Loucy (cell line): Measurements from ENCODE around the gene WASF3.

Experiments
- H2AFZ ChIP-seq: fragments of 200-600 bp; sonication (generic); 2 replicates; pipeline ENCODE4 v1.6.0; 2016; ENCODE audit warnings: antibody characterized with exemption, mild to moderate bottlenecking, low read length, moderate library complexity
- H3F3A ChIP-seq: fragments of 200-600 bp; 2 replicates; pipeline ENCODE4 v1.6.0; 2016; ENCODE audit warnings: antibody characterized with exemption, low read depth, mild to moderate bottlenecking
- H3K27me3 ChIP-seq: fragments of 200-600 bp; sonication (generic); 2 replicates; pipeline ENCODE4 v1.6.1; 2014; ENCODE audit warnings: low read length, mild to moderate bottlenecking; ENCODE audit not compliant: insufficient read depth, poor library complexity, severe bottlenecking
- H3K36me3 ChIP-seq: fragments of 200-600 bp; sonication (generic); 2 replicates; pipeline ENCODE4 v1.6.1; 2016; ENCODE audit warnings: low read length; ENCODE audit not compliant: insufficient read depth
- H3K4me1 ChIP-seq: fragments of 200-600 bp; sonication (generic); 2 replicates; pipeline ENCODE4 v1.5.1; 2014; ENCODE audit warnings: low read length, mild to moderate bottlenecking; ENCODE audit not compliant: insufficient read depth, poor library complexity, severe bottlenecking
- H3K4me2 ChIP-seq: fragments of 200-600 bp; sonication (generic); 2 replicates; pipeline ENCODE4 v1.6.0; 2014; ENCODE audit warnings: antibody characterized with exemption, low read length, low read depth, mild to moderate bottlenecking; ENCODE audit not compliant: poor library complexity, severe bottlenecking
- H3K4me3 ChIP-seq: fragments of 200-600 bp; sonication (generic); 2 replicates; pipeline ENCODE4 v1.5.1; 2014; ENCODE audit warnings: low read length, mild to moderate bottlenecking, mixed read lengths; ENCODE audit not compliant: poor library complexity, severe bottlenecking
- H3K79me2 ChIP-seq: fragments of 200-600 bp; sonication (generic); 2 replicates; pipeline ENCODE4 v1.6.1; 2014; ENCODE audit warnings: low read length; ENCODE audit not compliant: insufficient read depth
- H3K9ac ChIP-seq: fragments of 200-600 bp; sonication (generic); 2 replicates; pipeline ENCODE4 v1.6.0; 2014; ENCODE audit warnings: mild to moderate bottlenecking, low read depth, low read length, moderate library complexity; ENCODE audit not compliant: poor library complexity, severe bottlenecking
- H3K9me2 ChIP-seq: fragments of 200-600 bp; sonication (generic); replicated peaks from 2 replicates; pipeline ENCODE4 v1.6.1; 2016; ENCODE audit warnings: low read depth, low read length, mixed read lengths
- H3K9me3 ChIP-seq: fragments of 200-600 bp; sonication (generic); 2 replicates; pipeline ENCODE4 v1.6.1; 2014; ENCODE audit warnings: mild to moderate bottlenecking, antibody characterized with exemption, low read length, low read depth; ENCODE audit not compliant: insufficient read depth
- H4K20me1 ChIP-seq: fragments of 200-600 bp; sonication (generic); 2 replicates; pipeline ENCODE4 v1.6.0; 2014; ENCODE audit warnings: antibody characterized with exemption, low read length, mild to moderate bottlenecking; ENCODE audit not compliant: insufficient read depth, poor library complexity, severe bottlenecking
- EZH2phosphoT487 ChIP-seq: fragments of 200-600 bp; IDR thresholded peaks from 2 replicates; pipeline ENCODE4 v1.6.1; 2018; ENCODE audit warnings: antibody characterized with exemption, mild to moderate bottlenecking, moderate library complexity, borderline replicate concordance
- TF ChIP-seq, protein P1 (sequence below): fragments of 200-600 bp; sonication (generic); conservative IDR thresholded peaks from 2 replicates; pipeline ENCODE4 v1.5.1; 2014; ENCODE audit warnings: mild to moderate bottlenecking, antibody characterized with exemption, low read length

The WASF3 gene

DNA sequence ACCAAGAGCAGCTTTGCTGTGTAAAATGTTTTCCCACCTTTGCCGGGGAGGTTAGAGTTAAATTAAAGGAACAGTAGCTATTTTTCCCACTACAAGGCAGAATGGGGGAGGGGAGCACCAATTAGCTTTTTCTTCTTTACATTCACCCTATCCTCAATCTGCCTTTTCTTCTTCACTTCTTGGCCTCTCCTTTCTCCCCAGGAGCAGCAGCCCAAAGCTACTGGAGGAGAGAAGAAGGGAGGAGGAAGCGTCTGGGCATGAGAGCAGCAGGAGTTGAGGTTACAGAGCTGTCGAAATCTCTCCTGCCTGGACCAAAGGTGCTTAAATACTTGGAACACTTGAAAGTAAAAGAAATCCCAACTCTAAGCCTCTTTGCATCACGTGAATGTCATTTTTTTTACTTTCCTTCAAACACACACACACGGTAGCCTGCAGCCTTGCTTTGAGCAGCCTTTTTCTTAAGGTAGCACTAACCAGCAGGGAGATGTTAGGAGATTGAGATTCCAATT, 39.0 kb upstream of the WASF3 start:
- no peaks in the 10 kb centered on the region for H3K79me2 ChIP-seq
- H3K4me3 ChIP-seq: no peak overlapping the region
- H3K9ac ChIP-seq: no peak overlapping the region
- TF ChIP-seq, protein P1, sequence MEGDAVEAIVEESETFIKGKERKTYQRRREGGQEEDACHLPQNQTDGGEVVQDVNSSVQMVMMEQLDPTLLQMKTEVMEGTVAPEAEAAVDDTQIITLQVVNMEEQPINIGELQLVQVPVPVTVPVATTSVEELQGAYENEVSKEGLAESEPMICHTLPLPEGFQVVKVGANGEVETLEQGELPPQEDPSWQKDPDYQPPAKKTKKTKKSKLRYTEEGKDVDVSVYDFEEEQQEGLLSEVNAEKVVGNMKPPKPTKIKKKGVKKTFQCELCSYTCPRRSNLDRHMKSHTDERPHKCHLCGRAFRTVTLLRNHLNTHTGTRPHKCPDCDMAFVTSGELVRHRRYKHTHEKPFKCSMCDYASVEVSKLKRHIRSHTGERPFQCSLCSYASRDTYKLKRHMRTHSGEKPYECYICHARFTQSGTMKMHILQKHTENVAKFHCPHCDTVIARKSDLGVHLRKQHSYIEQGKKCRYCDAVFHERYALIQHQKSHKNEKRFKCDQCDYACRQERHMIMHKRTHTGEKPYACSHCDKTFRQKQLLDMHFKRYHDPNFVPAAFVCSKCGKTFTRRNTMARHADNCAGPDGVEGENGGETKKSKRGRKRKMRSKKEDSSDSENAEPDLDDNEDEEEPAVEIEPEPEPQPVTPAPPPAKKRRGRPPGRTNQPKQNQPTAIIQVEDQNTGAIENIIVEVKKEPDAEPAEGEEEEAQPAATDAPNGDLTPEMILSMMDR: no peak
- no peak for TF ChIP-seq EZH2phosphoT487
- no peaks in the 10 kb centered on the region for H3K4me1 ChIP-seq
- no peaks in the 10 kb centered on the region for H4K20me1 ChIP-seq
- no peak overlapping the region for H2AFZ ChIP-seq
- no peak overlapping the region for H3K4me2 ChIP-seq
- no peaks in the 10 kb centered on the region for H3K27me3 ChIP-seq
- no peaks in the 10 kb centered on the region for H3K9me2 ChIP-seq
- H3K9me3 ChIP-seq: no peaks in the 10 kb centered on the region
- H3K36me3 ChIP-seq: no peaks in the 10 kb centered on the region
- H3F3A ChIP-seq: no peaks in the 10 kb centered on the region

DNA sequence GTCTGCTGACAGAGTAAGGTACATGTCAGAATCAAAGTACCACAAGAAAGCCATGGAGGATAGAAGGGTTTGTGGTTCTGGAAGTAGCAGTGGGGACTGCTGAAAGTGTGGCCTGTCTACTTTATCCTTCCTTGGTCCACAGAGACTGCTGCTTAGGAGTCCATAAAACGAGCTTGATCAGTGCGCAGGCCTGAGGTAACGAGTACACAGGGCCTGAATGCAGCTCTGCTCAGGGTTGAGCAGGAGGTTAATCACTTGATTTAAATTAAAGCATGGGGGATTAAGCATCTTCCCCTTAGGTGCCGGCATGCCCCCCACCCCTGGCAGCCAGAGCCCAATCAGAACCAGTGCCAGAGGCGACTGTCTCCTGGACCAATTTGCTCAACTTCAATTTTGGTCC, 34.9 kb upstream of the WASF3 start:
- no peak for TF ChIP-seq EZH2phosphoT487
- TF ChIP-seq, protein P1: no peak
- no peak overlapping the region for H3K4me2 ChIP-seq
- no peaks in the 10 kb centered on the region for H3K4me1 ChIP-seq
- H3K9me3 ChIP-seq: no peaks in the 10 kb centered on the region
- no peak overlapping the region for H3K4me3 ChIP-seq
- no peak overlapping the region for H2AFZ ChIP-seq
- no peaks in the 10 kb centered on the region for H3F3A ChIP-seq
- H4K20me1 ChIP-seq: no peaks in the 10 kb centered on the region
- H3K9me2 ChIP-seq: no peaks in the 10 kb centered on the region
- no peaks in the 10 kb centered on the region for H3K79me2 ChIP-seq
- no peaks in the 10 kb centered on the region for H3K36me3 ChIP-seq
- H3K9ac ChIP-seq: no peak overlapping the region
- no peaks in the 10 kb centered on the region for H3K27me3 ChIP-seq

DNA sequence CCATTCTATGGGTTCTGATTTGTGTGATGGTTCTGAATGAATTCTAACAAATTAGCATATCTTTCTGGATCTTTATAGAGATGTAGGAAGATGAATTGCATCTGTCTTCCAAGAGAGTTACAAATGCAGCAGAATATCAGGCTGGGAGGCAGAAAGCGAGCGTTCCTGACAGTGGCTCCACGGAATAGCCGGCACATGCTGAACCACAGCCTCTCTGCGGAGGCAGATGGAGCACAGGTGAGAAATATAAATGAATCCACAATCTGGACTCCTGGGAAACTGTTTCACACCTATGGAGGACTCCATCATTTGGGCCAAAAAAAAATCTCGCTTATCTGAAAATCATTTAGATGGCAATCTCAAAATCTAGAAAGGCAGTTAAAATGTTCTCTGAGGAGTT, 34.5 kb upstream of the WASF3 start:
- H3K4me1 ChIP-seq: no peaks in the 10 kb centered on the region
- H3K4me3 ChIP-seq: no peak overlapping the region
- H3K36me3 ChIP-seq: no peaks in the 10 kb centered on the region
- H3K4me2 ChIP-seq: no peak overlapping the region
- H2AFZ ChIP-seq: no peak overlapping the region
- H3K79me2 ChIP-seq: no peaks in the 10 kb centered on the region
- TF ChIP-seq, protein P1: no peak
- no peak for TF ChIP-seq EZH2phosphoT487
- H3K9me2 ChIP-seq: no peaks in the 10 kb centered on the region
- H3F3A ChIP-seq: no peaks in the 10 kb centered on the region
- no peaks in the 10 kb centered on the region for H3K27me3 ChIP-seq
- no peaks in the 10 kb centered on the region for H3K9me3 ChIP-seq
- H4K20me1 ChIP-seq: no peaks in the 10 kb centered on the region
- no peak overlapping the region for H3K9ac ChIP-seq
